Skeletal muscle cell (primary cell): Measurements from ENCODE around the gene HELZ.
"Not testable (repeated sequence)": the region's sequence is repeated elsewhere in the genome, so short reads cannot be mapped to it uniquely, and the experiment has no call there.

Experiments
- DNase-seq: peaks from one replicate; pipeline ENCODE4 v3.0.0-alpha.2; 2010; ENCODE audit warnings: low read depth
- H3K4me3 ChIP-seq: 2 replicates; pipeline ENCODE4 v1.5.1; 2011; ENCODE audit warnings: low read depth, mild to moderate bottlenecking, control low read depth, low read length, moderate library complexity

The HELZ gene

DNA sequence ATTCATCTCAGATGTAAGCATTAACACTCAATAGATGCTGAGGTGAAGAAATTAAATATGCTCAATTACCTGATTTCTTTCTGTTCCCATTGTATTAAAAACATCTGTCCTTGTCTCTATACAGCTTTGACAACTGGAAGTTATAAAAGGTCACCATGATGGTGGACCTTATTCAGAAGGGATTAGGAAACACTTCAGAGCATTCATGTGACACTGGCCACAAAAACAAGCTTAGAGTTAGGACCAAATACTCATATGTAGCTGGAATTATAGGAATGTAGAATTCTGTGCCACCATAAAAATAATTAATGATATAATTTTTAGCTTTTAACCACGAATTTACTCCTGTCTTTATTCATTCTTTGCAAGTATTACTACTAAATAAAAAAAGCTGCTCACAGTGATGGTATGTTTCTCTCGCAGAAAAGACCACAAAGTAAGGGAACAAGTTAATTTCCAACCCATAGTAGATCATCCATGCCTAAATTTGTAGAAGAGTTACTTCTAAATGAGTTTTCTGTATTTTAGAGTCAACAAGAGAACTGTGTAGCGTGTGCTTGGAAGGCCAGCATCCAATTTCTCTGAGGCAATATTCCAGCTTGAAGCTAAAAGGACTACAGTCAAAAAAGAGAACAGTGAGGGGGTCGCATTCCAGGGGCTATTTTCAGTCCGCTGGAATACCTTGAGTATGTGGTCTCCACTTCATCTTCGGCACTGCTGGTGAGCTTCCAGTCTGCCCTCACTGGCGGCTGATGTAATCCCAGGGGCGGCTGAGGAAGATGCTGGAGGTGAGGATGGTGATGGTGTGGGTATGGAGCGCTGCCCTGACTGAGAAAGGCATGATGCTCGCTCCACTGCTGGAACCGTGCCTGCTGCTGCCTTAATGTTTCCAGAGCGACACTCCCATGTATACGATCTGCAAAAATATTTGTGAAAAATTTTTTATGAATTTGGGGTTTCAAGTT, 136.9 kb downstream of the HELZ start:
- no peak for DNase-seq
- H3K4me3 ChIP-seq: no peak overlapping the region

DNA sequence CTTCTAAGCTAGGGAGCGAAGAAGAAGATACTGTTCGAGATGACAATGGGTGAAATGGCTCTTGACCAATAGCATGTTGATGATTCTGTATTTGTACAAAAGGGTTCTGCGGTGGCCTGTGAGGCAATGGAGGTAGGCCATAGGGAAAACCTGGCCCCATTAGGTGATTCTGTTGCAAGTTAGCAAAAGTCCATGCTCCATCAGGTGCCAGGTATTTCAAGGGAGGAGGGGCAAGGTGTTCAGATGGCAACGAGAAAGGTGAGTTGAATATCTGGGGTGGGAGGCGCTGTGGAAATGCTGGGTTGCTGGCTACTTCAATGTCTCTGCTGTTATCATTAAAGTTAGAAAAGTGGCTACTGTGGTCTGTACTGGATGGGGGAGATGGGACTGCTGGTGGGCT, 137.8 kb downstream of the HELZ start:
- DNase-seq: no peak
- H3K4me3 ChIP-seq: no peak overlapping the region

DNA sequence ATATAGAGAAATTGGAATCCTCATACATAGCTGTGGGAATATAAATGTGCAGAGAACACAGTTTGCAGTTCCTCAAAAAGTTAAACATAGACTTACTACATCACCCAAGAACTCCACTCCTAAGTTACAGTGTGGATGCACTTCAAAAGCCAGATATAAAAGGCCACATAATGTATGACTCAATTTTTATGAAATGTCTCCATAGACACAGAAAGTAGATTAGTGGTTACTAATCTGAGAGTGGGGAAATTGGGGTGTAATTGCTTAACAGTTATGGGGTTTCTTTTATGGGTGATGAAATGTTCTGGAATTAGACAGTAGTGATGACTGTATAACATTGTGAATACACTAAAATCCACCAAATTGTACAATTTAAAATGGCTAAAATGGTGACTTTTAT, 139.8 kb downstream of the HELZ start:
- no peak for DNase-seq
- H3K4me3 ChIP-seq: no peak overlapping the region

DNA sequence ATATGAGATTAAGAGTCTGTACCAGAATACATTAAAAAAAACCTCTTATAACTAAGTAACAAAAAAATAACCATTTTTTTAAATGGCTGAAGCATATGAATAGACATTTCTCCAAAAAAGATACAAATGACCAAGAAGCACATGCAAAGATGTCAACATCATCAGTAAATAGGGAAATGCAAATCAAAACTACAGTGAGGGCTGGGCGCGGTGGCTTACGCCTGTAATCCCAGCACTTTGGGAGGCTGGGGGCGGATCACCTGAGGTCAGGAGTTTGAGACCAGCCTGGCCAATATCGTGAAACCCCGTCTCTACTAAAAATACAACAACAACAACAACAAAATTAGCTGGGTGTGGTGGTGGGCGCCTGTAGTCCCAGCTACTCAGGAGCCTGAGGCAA, 140.4 kb downstream of the HELZ start:
- not testable (repeated sequence) for DNase-seq, H3K4me3 ChIP-seq

DNA sequence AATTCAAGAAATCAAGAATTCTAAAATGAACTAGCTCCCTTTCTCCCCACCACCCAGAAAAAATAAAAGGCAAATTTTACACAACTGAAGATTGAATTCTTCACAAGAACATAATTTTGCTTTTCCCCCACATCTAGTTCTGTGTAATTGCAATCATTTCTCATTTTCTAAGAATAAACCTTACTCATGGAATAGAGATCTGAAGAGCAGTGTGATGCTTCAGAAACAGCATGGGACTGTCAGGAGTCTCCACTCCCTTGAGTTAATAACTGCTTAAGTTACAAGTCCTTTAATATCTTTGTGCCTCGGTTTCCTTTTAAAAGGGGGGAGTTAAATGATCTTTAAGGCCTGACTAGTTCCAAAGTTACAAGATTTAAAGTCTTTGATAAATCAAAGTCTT, 147.0 kb downstream of the HELZ start:
- no peak overlapping the region for H3K4me3 ChIP-seq
- DNase-seq: no peak

DNA sequence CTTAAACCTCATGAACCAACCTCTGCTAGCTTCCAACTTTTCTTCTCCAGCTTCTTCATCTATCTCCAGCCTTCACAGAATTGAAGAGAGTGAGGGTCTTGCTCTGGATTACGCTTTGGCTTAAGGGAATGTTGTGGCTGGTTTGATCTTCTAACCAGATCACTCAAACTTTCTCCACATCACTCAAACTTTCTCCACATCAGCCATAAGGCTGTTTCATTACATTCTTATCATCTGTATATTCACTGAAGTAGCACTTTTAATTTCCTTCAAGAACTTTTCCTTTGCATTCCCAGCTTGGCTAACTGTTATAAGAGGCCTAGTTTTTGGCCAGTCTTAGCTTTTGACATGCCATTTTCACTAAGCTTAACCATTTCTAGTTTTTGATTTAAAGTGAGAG, 148.4 kb downstream of the HELZ start:
- DNase-seq: no peak

DNA sequence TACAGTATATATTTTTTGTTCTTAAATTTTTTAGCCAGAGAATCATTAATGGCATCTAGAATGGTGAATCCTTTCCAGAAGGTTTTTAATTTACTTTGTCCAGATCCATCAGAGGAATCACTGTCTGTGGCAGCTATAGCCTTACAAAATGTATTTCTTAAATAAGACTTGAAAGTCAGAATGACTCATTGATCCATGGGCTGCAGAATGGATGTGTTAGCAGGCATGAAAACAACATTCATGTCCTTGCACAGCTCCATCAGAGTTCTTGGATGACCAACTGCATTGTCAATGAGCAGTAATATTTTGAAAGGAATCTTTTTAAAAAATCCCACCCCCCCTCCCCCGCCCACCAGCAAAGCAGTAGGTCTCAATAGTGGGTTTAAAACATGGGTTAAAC, 149.2 kb downstream of the HELZ start:
- peak; percentile 20 for DNase-seq
- H3K4me3 ChIP-seq: no peak overlapping the region

More for the DNA sequence above, 148.4 kb downstream of the HELZ start:
- no peak overlapping the region for H3K4me3 ChIP-seq

DNA sequence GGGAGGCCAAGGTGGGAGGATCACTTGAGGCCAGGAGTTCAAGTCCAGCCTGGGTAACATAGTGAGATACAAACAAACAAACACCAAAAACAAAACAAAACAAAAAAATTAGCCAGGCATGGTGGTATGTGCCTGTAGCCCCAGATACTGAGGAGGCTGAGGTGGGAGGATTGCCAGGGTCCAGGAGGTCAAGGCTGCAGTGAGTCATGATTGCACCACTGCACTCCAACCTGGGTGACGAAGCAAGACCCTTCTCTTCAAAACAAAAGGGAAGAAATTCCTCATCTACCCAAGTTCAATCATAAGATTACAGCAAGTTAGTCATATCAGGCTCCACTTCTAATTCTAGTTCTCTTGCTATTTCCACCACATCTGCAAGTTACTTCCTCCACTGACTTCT, 149.7 kb downstream of the HELZ start:
- peak; percentile 57 for DNase-seq
- H3K4me3 ChIP-seq: not testable (repeated sequence)

DNA sequence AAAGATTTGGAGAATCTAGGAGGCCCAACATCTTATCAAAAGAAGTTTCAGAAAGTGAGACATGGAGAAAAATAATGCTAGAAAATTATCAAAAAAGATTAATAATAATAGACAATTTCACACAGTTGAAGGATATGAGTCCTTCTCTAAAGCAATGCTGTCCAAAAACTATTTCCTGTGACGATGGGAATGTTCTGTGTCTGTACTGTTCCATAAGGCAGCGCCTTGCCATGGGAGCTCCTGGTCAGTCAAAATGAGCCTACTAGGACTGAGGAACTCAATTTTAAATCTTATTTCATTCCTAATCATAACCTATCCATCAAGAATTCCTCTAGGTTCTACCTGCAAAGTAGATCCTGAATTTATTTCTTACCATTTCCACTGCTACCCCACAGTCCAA, 151.6 kb downstream of the HELZ start:
- no peak for DNase-seq
- no peak overlapping the region for H3K4me3 ChIP-seq

DNA sequence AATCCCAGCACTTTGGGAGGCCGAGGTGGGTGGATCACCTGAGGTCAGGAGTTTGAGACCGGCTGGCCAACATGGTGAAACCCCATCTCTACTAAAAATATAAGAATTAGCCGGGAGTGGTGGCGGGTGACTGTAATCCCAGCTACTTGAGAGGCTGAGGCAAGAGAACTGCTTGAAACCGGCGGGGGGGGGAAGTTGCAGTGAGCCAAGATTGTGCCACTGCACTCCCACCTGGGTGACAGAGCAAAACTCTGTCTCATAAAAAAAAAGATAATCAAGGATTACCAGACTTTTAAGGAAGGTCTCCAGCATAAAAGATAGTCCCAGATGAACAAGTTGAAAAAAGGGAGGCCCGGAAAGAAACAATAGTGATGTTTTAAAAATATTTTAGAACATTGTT, 152.3 kb downstream of the HELZ start:
- not testable (repeated sequence) for H3K4me3 ChIP-seq, DNase-seq

DNA sequence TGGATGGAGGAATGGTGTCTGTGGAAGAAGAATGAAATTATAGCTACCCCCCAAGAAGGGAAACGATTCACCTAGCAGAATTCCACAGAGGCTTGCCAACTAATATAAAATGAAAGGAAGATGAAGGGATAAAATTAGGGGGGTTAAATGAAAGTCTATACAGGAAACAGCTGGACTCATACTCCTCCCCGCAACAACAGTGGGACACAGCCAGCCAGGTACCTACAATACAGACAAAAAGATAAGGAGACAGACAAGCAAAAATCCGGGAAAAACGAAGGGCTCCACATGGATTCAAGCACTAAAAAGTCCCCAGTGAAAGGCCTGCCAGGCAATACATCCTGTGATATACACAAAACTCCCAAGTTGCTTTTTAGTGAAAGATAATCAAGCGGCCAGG, 152.7 kb downstream of the HELZ start:
- H3K4me3 ChIP-seq: no peak overlapping the region
- DNase-seq: no peak

DNA sequence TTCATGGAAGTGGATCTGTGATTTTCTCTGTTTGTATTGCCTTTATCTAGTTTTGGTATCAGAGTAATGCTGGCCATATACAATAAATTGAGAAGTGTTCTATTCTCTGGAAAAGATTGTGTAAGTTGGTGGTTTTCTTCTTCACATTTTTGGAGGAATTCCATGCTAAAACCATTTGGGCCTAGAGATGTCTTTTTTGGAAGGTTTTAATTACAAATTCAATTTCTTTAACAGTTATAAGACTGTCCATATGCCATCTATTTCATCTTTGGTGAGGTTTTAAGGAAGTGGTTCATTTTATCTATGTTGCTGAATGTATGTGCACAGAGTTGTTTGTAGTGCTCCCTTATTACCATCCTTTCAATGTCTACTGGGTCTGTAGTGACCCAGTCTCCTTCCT, 154.7 kb downstream of the HELZ start:
- no peak for DNase-seq
- H3K4me3 ChIP-seq: no peak overlapping the region

DNA sequence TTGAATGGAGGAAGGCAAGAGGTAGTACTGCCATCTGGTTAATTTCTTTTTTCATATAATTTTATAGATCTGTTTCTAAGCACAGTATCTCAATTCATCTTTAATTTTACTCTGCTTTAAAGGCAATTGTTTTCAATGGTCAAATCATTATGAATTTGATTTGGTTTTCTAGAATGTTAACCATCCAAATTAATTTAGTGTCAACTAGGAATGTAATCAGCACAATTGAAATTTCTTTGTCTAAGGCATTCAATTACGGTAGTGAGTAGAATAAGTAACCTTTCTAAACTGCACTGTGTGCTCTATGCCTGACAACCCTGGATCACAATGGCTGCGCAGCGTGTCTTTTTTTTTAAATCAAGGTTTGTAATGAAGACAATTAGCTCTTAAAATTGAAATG, 156.4 kb downstream of the HELZ start:
- no peak overlapping the region for H3K4me3 ChIP-seq
- DNase-seq: no peak

DNA sequence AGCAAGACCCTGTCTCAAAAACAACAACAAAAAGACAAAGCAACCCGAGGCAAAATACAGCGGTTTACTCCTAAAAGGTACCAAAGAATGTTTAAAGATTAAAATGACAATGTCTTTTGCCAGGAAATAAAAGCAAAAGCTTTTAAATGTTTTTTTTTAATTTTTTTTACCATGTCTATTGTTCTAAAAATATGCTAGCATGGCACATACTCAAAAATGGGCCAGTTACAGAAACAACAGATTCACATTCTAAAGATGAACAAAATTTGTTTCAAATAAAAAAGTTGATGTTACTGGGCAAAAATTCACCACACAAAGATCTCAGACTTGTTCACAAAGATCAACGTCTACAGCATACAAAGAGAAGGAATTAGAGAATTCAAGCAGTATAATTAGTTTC, 159.6 kb downstream of the HELZ start:
- no peak for DNase-seq
- H3K4me3 ChIP-seq: no peak overlapping the region

DNA sequence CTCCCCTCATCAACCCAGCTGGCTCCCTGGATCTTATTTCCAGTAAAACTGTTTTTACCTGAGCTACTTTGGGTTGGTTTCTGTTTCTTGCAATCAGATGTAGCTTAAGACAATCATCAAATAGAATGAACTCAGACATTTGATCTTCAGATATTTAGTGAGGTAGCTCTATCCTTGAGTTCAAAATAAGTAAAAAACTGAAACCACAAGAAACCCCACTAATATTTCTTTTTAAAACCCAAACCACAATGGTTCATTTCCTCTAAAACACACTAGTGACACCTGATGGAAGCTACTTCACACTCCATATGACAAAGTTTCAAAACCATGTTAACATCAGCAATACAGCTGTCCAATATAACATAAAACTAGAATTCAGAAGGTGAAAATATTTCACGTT, 162.9 kb downstream of the HELZ start:
- DNase-seq: no peak
- no peak overlapping the region for H3K4me3 ChIP-seq

DNA sequence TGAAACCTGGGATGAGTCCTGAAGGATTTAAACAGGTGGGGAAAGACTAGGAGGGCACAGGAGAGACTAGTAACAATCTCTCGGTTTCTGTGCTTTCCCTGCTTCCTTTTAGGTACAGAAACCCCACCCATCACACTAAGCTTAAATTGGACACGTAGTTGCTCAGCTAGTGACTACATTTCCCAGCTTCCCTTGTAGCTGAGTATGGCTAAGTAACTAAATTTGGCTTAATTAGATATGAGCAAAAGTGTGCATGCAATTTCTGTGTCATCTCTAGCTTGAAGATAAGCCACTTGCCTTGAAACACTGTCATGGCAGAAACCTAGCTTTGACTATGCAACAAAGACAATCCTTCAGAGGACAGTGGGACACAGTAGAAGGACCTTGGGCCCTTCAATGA, 164.2 kb downstream of the HELZ start:
- H3K4me3 ChIP-seq: no peak overlapping the region
- DNase-seq: no peak

DNA sequence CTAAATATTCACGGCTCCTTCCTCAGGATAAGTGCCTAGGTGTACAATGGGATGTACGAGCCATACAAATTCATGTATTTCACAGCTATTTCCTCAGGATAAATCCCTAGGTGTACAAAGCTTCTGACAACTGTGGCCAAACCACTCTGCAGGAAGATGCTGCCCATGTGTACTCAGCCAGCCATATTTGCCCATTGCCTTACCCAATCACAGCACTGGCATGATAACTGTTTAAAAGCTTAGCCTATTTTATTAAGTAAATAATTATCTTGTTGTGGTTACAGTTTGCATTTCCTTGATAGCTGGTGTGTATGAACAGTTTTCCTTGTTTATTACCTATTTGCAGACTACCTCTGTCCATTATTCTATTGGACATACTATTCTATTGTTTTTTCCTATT, 165.5 kb downstream of the HELZ start:
- no peak for DNase-seq
- no peak overlapping the region for H3K4me3 ChIP-seq

DNA sequence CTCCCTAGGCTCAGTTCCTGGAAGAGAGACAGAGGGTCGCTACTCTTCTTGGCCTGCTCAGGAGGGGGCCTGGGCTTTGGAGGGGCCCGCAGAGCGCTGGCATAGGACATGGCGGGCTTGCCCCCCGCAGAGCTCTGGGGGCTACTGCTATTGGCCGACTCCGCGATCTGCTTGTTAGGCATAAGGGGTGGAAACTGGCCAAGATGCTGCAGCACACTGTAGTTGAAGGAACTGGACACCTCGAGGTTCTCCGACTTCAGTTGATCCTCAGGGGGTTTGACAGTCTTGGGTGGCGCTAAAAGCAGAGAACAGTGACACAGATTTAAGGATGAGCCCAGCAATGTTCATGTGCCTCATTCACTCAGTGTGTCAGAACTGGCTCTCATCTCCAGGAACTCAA, 166.7 kb downstream of the HELZ start:
- no peak overlapping the region for H3K4me3 ChIP-seq
- DNase-seq: no peak

DNA sequence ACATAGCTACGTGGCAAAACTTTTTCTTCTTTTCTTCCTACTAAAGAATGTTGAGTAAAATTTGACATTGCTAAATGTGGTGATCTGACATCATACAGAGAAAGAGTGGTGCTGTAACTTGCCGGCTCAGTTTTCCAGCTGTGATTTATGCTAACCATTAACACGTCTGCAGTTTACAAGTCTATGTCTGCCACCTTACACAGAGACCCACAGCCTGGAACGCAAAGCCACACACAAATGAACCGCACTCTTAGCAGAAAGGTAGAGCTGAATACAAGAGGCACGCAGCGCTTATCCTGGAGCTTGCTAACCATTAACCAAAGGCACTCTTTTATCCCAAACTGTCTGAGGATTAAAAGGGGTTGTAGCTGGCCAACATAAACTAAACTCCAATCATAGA, 168.7 kb downstream of the HELZ start:
- no peak overlapping the region for H3K4me3 ChIP-seq
- no peak for DNase-seq

DNA sequence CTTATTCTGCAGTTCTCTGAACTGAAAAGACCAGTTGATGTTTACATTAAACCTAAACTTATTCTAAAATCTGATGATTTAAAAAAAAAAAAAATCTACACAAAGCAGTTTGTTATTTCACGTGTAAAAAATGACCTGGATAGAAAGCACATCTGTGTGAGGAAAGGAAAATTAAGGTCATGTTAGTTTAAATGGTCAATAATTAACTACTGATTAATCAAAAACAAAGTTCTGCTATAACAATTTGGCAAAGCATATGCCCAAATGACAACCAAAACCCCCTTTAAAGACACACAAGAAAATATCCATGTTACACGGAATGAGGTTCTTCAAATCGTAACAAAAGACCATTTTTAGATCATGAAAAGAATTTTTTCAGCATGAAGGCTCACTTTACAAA, 170.2 kb downstream of the HELZ start:
- no peak overlapping the region for H3K4me3 ChIP-seq
- DNase-seq: no peak

DNA sequence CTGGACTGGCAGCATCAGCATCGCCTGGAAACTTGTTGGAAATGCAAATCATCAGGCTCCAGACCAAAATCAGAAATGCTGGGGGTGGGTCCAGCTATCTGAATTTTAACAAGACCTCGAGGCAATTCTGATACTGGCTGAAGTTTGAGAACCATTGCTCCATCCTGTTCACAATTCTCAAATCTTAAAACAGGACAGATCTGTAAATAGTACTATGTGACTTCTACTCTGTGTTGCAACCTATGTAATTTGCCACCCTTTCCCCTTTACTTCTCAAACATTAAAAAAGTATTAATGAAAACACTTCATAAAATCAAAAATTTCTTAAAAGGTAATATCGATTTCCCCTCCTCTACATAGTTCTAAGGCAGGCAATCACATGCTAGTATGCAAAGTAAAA, 172.1 kb downstream of the HELZ start:
- H3K4me3 ChIP-seq: no peak overlapping the region
- DNase-seq: no peak
